Middle frontal gyrus (tissue), 1 donor: ENCODE measurements around the gene NOSIP.

ENCODE experiments used
- DNase-seq: peaks from one replicate; pipeline ENCODE4 v3.0.0-alpha.2; 2015; ENCODE audit warnings: low spot score; ENCODE audit errors: extremely low spot score

NOSIP gene

GRCh38 chr19:49594993-49595818 lies 14.8 kb upstream of the NOSIP start:
- no peak for DNase-seq

GRCh38 chr19:49594157-49594992 lies 14.0 kb upstream of the NOSIP start:
- DNase-seq: no peak

DNA sequence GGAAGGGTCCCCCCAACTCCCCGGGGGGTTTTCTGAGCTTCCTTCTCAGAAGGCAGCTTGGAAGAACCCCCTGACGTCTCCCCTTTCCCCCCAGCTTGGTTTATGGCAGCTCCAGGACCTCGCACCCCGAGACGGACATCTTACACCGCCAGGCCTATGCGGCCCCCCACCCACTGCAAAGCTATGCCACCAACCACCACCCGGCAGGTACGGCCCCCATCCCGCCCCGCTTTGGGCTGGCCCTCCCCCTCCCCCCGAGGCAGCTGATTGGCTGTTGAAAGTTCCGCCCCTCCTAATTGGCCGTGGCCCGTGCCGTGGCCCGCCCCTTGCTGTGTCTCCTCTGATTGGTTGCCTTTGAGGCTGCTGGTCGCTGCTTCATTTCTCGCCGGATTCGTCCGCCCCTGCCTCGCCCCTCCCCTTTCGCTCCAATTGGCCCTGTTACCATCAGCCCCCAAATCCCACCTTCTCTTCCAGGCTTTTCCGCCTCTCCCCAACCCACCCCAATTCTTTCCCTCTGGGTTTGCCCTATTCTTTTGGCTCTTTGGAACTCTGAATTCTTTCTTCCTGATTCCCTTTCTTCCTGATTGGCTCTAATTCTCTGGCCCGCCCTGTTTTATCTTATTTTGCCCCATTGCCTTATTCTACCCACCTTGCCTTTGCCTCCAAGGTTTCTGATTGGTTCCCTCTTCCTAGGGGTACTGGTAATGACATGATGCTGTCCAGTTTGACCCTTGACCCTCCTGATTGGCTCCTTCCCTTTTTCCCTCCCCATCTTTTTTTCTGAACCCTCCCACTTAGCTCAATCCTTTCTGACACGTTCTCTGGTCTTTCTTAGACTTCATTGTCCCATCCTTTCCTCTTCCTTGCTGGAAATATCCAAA lies 13.1 kb upstream of the NOSIP start:
- DNase-seq: peak; percentile 70

GRCh38 chr19:49592486-49593232 lies 12.3 kb upstream of the NOSIP start:
- no peak for DNase-seq

GRCh38 chr19:49591731-49592485 lies 11.6 kb upstream of the NOSIP start:
- no peak for DNase-seq

GRCh38 chr19:49590971-49591730 lies 10.8 kb upstream of the NOSIP start, which contains the start of gene PRR12:
PRR12 (plus strand) TSS chr19:49591182; CDS start chr19:49591655, 473 bp downstream.
- DNase-seq: no peak

- peak; percentile 81 for DNase-seq
Measured at GRCh38 chr19:49590071-49590970, 10.0 kb upstream of the NOSIP start.

DNA sequence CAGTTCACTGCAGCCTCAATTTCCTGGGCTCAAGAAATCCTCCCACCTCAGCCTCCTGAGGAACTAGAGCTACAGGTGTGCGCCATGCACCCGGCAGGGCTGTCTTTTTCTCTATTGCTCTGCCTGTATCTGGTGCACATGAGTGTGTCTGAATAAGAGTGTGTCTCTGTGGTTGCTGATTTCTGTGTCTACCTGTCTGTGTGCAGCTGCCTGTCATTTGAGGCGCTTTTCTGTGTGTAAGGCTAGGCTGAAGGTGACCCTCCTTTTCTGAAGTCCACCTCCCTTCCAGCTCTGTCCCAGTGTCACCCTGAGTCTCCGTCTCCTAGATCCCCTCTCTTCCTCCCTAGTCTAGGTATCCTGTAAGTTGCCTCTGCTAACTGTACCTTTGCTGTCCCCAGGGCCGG lies 9.1 kb upstream of the NOSIP start:
- no peak for DNase-seq

- no peak for DNase-seq
Measured at GRCh38 chr19:49588365-49589122, 8.2 kb upstream of the NOSIP start.

DNA sequence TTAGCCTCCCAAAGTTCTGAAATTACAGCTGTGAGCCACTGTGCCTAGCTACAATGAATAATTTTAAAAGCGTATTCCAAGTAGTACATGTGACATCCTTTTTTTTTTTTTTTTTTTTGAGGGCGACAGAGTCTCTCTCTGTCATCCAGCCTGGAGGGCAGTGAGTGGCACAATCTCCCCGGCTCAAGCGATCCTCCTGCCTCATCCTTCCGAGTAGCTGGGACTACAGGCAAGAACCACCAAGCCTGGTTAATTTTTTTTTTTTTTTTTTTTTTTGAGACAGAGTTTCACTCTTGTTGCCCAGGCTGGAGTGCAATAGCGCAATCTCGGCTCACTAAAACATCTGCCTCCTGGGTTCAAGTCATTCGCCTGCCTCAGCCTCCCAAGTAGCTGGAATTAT lies 6.9 kb upstream of the NOSIP start:
- DNase-seq: no peak

DNA sequence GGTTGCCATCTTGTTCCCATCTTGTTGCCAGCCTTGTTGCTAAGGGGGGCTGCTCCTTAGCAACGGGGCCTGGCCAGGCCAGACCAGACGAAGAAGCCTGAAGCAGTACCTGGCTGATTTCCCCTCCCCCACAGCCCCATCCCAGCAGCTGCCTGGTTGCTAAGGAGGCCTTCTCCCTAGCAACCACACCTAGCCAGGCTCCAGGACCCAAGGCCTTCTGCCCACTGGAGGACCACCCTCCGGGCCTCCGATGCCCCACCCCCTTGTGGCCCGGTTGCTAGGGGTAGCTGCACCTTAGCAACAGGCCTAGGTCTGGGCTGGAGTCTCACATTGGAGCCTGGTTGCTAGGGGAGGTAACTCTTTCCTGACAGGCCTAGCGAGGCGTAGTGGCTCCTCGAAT lies 4.7 kb upstream of the NOSIP start:
- no peak for DNase-seq

GRCh38 chr19:49583239-49583638 lies 2.9 kb upstream of the NOSIP start:
- DNase-seq: no peak

DNA sequence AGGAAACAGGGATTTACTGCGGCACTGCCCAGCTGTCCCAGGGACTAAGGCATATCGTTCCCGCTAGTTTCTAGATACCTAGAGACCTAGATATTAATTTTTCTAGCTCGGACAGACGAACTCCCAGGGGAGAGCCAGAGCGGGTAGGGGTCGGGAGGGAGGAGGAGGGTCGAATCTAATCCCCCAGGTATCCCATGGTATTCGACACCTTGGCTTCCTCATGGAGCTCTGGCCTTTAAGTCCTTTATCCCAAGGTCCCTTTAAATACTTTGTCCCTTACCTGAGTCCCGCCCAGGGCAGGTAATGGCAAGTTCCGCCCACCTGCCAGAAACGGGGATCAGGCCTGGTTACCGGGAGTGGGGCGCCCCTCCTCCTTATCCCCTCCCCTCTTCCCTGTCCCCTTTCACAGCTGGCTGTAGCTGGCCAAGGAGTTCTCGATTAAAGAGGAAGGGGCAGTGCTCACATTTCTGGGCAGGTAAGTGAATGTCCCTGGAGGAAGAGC lies 702 bp upstream of the NOSIP start, which contains the start of gene PRRG2:
TSS of gene PRRG2 (plus strand) at position 310 of the 502 bp plus-strand sequence. CDS start 1,904 bp downstream, outside the sequence.
- DNase-seq: no peak

DNA sequence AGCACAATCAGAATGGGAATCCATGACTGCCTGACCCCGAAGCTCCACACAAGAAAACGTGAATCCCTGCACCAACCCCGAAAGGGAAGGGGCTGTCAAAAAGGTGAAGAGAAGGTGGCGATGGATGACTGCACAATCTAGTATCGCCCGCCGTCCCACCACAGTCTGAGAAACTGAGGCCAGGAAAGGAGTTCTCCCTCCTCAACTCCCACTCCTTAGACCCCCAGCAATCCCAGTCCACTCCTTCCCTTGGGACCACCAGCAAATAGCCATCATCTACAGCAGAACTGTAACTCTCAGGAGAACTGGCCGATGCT lies 451 bp downstream of the NOSIP start:
- DNase-seq: no peak

DNA sequence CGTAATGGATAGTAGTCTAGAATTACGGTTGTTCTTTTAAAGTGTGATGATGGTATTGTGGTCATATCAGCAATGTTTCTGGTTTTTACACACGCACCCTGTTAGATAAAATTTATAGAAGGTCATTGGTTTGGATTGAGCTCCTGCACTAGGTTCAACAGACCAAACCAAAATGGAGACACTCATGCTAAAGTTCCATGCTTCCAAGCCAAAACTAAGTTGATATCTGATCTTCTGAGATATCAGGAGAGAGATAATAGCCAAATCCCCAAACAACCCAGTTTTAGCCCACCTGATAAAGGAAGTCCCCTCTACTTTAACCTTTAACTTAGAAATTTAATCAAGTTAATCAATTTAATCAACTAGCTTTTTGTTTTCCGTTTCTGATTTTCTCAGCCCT lies 1.2 kb downstream of the NOSIP start:
- no peak for DNase-seq

- DNase-seq: no peak
Measured at GRCh38 chr19:49574206-49574755, 6.1 kb downstream of the NOSIP start.

GRCh38 chr19:49573425-49573824 lies 6.9 kb downstream of the NOSIP start:
- DNase-seq: no peak
